Mammary microvascular endothelial cell (primary cell): ENCODE results near the gene ATP1B4. TPM values are rescaled to one million over a fixed set of nuclear protein-coding genes. Genes with fewer than 3 reads are reported as not detected.

ENCODE experiments used
- total RNA-seq: library from RNA; depleted of rRNA; stranded (reverse); fragments of >200 nt; gene quantifications from 2 replicates; pipeline ENCODE4 v1.2.3, GENCODE V29; 2015

ATP1B4 gene
- total RNA-seq = not detected in 2 replicates

GRCh38 chrX:120361764-120362305, at the start of gene ATP1B4:
TSS of gene ATP1B4 (plus strand) at chrX:120362089. CDS start at chrX:120362169, 80 bp downstream.

Other genes starting within 250 kb of the ATP1B4 start
- gene RHOXF1, start 246.2 kb upstream of the ATP1B4 start, total RNA-seq = not detected in 2 replicates
- gene RHOXF2, start 203.5 kb upstream of the ATP1B4 start, total RNA-seq = not detected in 2 replicates
- 13.7 and 14.3 TPM in 2 replicates for gene ZBTB33, start 111.3 kb upstream of the ATP1B4 start, total RNA-seq
- not detected in 2 replicates for gene TMEM255A, start 50.6 kb upstream of the ATP1B4 start, total RNA-seq
- gene LAMP2, start 107.2 kb downstream of the ATP1B4 start, total RNA-seq = 128 and 154 TPM in 2 replicates
- 103 and 118 TPM in 2 replicates for gene CUL4B, start 198.9 kb downstream of the ATP1B4 start, total RNA-seq
- 65.8 and 72.8 TPM in 2 replicates for gene MCTS1, start 242.0 kb downstream of the ATP1B4 start, total RNA-seq